H1 (cell line): Measurements from ENCODE around the gene GAS6. TPM values are rescaled to one million over a fixed set of nuclear protein-coding genes. Genes with fewer than 3 reads are reported as not detected.

Experiments
- EGR1 ChIP-seq: IDR thresholded peaks from 2 replicates; pipeline ENCODE4 v1.6.1; 2011; ENCODE audit warnings: low read depth, low read length, borderline replicate concordance
- EZH2 ChIP-seq: fragments of 200-600 bp; sonication (generic); IDR thresholded peaks from 2 replicates; pipeline ENCODE4 v1.7.1; 2012; ENCODE audit warnings: low read depth, mild to moderate bottlenecking, moderate library complexity, low read length, inconsistent platforms; ENCODE audit not compliant: severe bottlenecking
- JUND ChIP-seq: IDR thresholded peaks from 2 replicates; pipeline ENCODE4 v1.6.1; 2011; ENCODE audit warnings: mild to moderate bottlenecking, improper control_type of control experiment, low read length
- SP2 ChIP-seq: IDR thresholded peaks from 2 replicates; pipeline ENCODE4 v1.6.1; 2012; ENCODE audit warnings: mild to moderate bottlenecking, low read length, inconsistent platforms
- polyA plus RNA-seq, 7 experiments: library from polyadenylated mRNA; depleted of rRNA in 3 of 7; stranded (reverse) in 5 of 7; unstranded in 2 of 7; fragments of >200 nt in 5 of 7; fragments of 200-250 nt in 2 of 7; gene quantifications; 1 replicate in 5 of 7; 2 replicates in 1 of 7; 4 replicates in 1 of 7; pipeline versions ENCODE4 v1.2.1 to v1.2.3, GENCODE V29; 2011 to 2013; ENCODE audit warnings: missing spikeins in 2 of 7, mixed read lengths in 2 of 7
- total RNA-seq: library from RNA; stranded (reverse); fragmentation: NEBNext Ultra II Directional; extraction: Animal tissue kit (Norgen Biotek cat#: 25700); gene quantifications from 2 replicates; pipeline ENCODE4 v1.2.1, GENCODE V29; 2021

The GAS6 gene
- total and polyA plus RNA-seq, 2 of the 8 experiments (the other 6 are each of a cell fraction or from before 2014, with no cell fraction given) = 18.6 to 31.0 TPM

DNA sequence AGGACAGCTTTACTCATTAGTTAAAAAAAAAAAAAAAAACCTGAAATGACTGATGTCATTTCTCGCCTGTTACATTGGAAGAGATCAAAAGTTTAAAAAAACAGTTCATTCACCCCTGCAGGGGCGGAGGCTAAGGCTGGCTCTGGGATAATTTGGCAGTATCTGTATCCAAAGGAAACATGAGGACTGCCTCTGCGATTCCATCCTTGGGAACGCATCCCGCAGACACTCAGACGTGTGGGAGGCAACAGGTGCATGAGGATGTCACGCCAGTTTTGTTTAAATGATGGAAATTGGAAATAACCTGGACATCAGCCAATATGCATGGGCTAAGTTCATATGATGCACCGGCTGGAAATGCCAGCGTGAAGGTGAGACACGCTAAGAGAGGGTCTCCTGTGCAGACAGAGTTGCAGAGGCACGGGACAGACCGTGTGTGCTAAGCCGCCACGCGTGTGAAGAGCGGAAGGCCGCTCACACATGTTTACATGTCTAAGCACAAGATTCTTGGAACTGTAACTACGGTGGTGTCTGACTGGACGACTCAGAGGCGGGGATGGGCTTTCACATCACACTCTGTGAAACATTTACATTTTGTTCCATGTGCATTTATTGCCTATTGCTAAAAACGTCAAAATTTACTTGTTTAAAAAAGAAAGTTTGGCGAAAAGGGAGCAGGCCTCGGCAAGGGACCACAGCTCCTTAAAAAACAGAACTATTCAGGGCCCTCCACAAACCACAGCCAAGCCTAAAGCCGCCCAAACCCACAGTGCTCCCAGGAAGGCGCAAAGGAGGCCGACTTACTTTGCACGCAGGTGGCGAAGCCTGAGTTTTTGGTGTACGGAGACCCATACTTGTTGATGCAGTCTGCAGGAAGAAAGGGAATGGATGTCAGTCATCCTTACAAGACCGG lies 17.9 kb downstream of the GAS6 start (continued):
- TF ChIP-seq SP2 (no peak), JUND (no peak), EZH2 (no peak), EGR1 (no peak)
